Mesenteric fat pad (tissue), 1 donor: ENCODE results near the gene RAB11B. TPM values are rescaled to one million over a fixed set of nuclear protein-coding genes. Genes with fewer than 3 reads are reported as not detected.
"Not testable (repeated sequence)": the region's sequence is repeated elsewhere in the genome, so short reads cannot be mapped to it uniquely, and the experiment has no call there.

Experiments
- DNase-seq: peaks from one replicate; pipeline ENCODE4 v3.0.0-alpha.2; 2020; ENCODE audit warnings: low spot score
- long read RNA-seq: library from polyadenylated mRNA; unstranded; transcript quantifications from one replicate; pipeline ENCODE4 v2.0.0, GENCODE V29; 2020
- total RNA-seq: library from RNA; stranded (reverse); fragmentation: NEBNext Ultra II Directional; extraction: Animal tissue kit (Norgen Biotek cat#: 25700); gene quantifications from one replicate; pipeline ENCODE4 v1.2.1, GENCODE V29; 2021
- donor health status: DM: yes; HTN: yes; CAD: no.

Gene RAB11B
- total RNA-seq, result 100 TPM
- long read RNA-seq, transcript RAB11B-201 (5 exons, 1,751 nt), result major isoform, 258 of 281 reads
- long read RNA-seq, transcript RAB11B-202 (4 exons, 894 nt), result minor isoform, 10 of 281 reads
- long read RNA-seq, partial matches to known transcripts, result 5 of 281 reads
- long read RNA-seq, other reads (novel, unspliced or antisense), result 7 of 281 reads

DNA sequence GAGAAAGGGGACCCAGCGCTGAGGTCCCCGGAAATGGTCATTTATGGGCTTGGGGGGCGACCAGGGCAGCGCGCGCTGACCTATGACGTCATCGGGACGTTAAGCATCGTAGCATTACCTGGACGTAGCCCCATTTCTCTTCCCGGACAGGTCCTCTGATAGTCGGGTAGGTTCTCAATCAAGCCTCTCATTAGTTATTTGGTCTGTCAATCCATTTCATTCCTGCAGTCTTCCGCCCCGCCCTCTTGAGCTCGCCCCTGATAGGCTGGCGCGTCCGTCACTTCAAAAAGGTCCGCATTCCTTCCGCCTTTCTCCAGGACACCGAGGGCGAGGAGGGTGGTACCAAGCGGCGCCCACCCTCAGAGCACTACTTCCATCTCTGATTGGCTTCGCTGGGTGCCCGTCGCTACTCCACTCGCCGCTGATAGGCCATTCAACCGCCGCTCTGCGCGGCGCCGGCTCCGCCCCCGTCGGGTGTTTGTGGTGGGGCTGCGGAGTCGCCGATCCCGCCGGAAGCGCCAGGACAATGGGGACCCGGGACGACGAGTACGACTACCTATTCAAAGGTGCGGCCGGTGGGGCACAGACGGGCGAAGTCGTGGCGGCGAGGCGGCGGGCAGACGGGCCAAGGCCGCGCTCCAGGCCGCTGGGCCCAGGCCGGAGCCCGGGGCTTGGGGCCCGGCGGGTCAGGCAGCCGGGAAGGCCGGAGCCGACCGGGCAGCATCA is at the start of gene RAB11B:
TSS of gene RAB11B (plus strand) at position 470 of the 726 bp plus-strand sequence. CDS start at position 527, 57 bp downstream.
- DNase-seq, result peak; percentile 99

DNA sequence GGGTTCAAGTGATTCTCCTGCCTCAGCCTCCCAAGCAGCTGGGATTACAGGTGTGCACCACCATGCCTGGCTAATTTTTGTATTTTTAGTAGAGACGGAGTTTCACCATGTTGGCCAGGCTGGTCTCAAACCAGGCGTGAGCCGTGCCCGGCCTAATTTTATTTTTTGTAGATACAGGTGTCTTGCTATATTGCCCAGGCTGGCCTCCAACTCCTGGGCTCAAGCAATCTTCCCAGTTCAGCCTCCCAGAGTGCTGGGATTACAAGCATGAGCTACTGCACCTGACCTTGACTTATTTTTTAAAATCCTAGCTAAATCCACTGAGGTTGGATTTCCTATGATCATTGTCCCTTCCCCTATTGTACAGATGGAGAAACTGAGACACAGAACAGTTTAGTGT is 48.7 kb upstream of the RAB11B start:
- DNase-seq, result not testable (repeated sequence)

- no peak for DNase-seq
These were observed 47.9 kb upstream of the RAB11B start for GRCh38 chr19:8342316-8342683.

- DNase-seq, result peak; percentile 98
These were observed 47.3 kb upstream of the RAB11B start, which contains the start of gene KANK3 for GRCh38 chr19:8342684-8343482. KANK3 (minus strand) TSS chr19:8343262; CDS start chr19:8337828, 5,434 bp downstream.

DNA sequence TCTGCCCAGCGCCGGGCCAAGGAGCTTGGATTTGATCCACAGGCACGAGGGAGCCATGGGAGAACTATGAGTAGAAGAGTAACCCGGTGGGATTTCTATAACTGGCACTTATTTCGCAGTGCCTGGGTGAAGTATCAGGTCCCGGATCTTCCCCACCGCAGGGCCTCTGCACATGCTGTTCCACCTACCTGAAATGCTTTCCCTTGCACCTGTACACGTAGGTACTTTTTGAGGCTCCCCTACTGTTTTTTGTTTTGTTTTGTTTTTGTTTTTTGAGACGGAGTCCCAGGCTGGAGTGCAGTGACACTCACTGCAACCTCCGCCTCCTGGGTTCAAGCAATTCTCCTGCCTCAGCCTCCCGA is 46.7 kb upstream of the RAB11B start:
- no peak for DNase-seq

GRCh38 chr19:8349629-8350372 is 40.4 kb upstream of the RAB11B start:
- DNase-seq, result not testable (repeated sequence)

DNA sequence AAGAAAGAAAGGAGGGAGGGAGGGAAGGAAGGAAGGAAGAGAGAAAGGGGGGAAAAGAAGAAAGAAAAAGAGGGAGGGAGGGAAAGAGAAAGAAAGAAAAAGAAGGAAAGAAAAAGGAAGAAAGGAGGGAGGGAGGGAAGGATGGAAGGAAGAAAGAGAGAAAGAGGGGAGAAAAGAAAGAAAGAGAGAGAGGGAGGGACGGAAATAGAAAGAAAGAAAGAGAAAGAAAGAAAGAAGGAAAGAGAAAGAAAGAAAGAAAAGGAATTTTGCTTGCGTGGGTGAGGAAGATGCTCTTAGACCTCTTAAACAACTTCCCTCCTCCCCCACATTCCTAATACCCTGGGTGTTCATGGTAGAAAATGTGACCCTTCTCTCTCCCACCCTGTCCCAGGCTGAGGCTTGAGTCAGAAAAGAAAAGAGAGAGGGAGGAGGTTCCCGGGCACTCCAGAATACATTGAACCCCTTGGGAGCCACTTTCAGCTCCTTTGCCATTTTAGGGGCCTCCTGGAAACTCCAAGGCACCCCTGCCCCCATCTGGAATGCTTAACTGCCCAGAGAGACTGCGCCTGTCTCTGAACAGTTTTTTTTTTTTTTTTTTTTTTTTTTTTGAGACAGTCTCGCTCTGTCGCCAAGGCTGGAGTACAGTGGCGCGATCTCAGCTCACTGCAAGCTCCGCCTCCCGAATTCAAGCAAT is 37.9 kb upstream of the RAB11B start:
- DNase-seq, result no peak

DNA sequence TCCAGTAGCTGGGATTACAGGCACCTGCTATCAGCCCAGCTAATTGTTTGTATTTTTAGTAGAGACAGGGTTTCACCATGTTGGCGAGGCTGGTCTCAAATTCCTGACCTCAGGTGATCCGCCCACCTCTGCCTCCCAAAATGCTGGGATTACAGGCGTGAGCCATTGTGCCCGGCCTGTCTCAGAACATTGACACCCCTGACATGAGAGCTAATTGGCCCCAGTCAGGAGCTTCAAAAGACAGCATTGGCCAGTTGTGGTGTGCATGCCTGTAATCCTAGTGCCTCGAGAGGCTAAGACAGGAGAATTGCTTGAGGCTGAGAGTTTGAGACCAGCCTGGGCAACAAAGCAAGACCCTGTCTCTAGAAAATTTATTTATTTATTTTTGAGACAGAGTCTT is 37.3 kb upstream of the RAB11B start:
- not testable (repeated sequence) for DNase-seq

DNA sequence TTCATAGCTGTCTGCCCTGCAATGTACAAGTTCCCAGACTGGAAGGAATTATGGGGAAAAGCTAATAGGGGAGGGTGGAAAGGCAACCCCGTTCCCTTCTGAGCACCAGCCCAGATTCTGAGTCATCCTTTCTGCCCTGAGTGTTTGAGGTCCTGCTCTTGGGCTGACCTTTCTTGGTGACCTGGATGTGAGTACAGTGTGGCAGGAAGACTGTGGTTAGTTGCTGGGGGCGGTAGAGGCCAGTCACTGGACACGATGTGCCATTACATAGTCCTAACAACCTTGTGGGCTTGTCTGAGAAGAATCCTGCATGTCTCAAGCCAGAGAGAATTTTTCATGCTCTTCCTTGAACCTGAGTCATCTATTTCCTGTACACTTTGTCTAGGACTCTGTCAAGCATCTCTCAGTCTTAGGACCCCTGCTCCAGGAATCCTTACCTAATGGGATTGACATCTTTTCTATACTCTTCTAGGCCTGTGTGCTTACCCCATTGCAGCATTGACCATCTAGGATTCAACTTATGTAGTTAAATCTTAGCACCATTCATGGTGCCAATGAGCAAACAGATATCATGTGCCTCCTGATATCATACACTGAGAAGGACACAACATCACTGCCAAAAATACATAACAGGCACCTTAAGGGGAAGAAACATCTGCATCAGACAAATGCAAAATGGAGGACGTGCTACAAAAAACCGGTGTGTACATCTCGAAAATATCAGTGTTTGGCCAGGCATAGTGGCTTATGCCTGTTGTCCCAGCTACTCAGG is 34.3 kb upstream of the RAB11B start:
- DNase-seq, result no peak

DNA sequence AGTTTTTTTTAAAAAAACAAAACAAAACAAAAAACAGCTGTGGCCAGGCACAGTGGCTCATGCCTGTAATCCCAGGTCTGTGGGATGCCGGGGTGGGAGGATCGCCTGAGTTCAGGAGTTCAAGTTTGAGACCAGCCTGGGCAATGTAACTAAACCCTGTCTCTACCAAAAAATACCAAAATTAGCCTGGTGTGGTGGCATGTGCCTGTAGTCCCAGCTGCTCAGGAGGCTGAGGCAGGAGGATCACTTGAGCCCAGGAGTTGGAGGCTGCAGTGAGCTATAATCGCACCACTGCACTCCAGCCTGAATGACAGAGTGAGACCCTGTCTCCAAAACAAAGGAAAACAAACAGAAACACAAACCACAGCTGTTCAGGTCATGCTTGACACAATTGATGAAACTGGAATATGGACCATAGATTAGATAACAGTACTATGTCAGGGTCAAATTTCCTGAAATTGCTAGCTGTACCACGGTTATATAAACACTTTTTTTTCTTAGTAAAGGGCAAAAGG is 33.1 kb upstream of the RAB11B start:
- DNase-seq, result no peak

- no peak for DNase-seq
These were observed 31.2 kb upstream of the RAB11B start for GRCh38 chr19:8358948-8359347.

- no peak for DNase-seq
These were observed 30.0 kb upstream of the RAB11B start for GRCh38 chr19:8360196-8360595.

DNA sequence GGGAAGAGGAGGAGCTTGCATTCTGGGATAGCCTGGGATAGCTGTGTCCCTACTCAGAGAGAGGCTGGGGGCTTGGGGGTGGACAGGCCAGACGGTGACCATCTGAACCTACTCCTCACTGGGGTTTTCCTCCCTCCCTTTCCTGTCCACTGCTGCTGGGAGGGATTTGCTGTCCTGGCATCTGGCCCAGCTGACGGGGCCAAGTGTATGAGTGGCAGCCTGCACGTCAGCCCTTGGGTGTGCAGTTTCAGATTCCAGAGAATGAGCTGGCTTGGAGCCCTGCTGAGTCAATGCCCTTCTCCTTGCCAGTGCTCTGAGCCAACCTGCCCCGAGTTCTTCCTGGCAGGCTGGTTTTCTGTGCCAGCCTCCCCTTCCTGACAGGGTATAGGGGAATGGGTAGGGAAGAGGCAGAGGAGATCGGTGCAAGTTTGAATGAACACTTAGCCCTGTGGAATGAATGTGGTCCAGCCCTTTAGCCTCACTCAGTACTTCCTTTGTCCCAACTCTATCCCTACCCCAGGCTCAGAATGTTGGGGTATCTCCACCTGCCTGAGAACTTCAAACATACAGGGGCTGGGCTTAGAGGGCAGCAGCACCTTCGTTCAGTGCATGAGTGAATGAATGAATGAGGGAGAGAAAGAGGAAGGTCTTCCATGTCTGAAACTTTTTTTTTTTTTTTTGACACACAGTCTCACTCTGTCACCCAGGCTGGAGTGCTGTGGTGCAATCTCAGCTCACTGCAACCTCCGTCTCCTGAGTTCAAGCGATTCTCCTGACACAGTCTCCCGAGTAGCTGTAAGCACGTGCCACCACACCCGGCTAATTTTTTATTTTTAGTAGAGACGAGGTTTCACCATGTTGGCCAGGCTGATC is 28.0 kb upstream of the RAB11B start:
- peak; percentile 97 for DNase-seq

- DNase-seq, result peak; percentile 94
These were observed 26.1 kb upstream of the RAB11B start, which contains the start of gene ANGPTL4 for GRCh38 chr19:8363803-8364771. ANGPTL4 (plus strand) TSS chr19:8364155; CDS start chr19:8364322, 167 bp downstream.

- no peak for DNase-seq
These were observed 24.0 kb upstream of the RAB11B start for GRCh38 chr19:8366121-8366581.

DNA sequence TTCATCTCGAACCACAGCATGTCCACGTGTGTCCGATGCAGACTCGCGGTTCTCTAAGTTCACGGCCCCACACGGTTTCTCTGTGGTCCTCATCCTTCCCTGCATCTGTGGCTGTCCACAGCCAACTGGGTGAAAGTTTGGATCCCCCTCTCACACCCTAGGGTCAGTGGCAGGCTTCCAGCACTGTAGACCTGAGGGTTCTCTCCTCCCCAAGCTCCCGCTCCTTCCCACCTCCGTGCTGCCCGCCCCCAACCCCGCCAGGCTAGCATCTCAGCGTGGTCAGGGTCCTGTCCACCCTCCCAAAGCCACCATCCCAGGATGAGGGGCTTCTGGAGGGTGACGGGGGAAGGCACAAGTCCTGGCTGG is 23.2 kb upstream of the RAB11B start:
- no peak for DNase-seq

- DNase-seq, result peak; percentile 94
These were observed 22.7 kb upstream of the RAB11B start for GRCh38 chr19:8367327-8368001.
